Lower leg skin (tissue), 4 donors: ENCODE results near the gene SNX3. TPM values are rescaled to one million over a fixed set of nuclear protein-coding genes. Genes with fewer than 3 reads are reported as not detected.

Experiments
- DNase-seq, 2 donors: peaks; one replicate each; pipeline ENCODE4 v3.0.0-alpha.2; 2019; ENCODE audit warnings: low spot score in 2 of 2
- H3K4me3 ChIP-seq: fragments of 200-600 bp; sonication (generic); 2 replicates; pipeline ENCODE4 v1.5.1; 2017; ENCODE audit warnings: mild to moderate bottlenecking, low read depth; ENCODE audit not compliant: poor library complexity, severe bottlenecking
- POLR2A ChIP-seq, 2 donors: fragments of 450-650 bp; IDR thresholded peaks; one replicate each; pipeline ENCODE4 v1.6.1; 2016 to 2017; ENCODE audit warnings: antibody characterized with exemption in 2 of 2, mild to moderate bottlenecking in 1 of 2, moderate library complexity in 1 of 2
- WGBS, 2 donors: methylation state at CpG; one replicate each; pipeline ENCODE4 v1.1.5; 2018; 5-methylcytosine and 5-hydroxymethylcytosine counted together
- intact Hi-C: fragments of 100-400 bp; cut with DNase I; formaldehyde crosslinking; loops from one replicate; pipeline ENCODE4 v1.15.0; 2023; ENCODE audit warnings: low total_unique reads
- total RNA-seq, 4 donors: library from RNA; depleted of rRNA; stranded (reverse); fragments of >200 nt; gene quantifications; one replicate each; pipeline ENCODE4 v1.1.0, GENCODE V29; 2016
- TF ChIP-seq, protein P1 (sequence below), 3 donors: fragments of 450-650 bp; IDR thresholded peaks; one replicate each; pipeline ENCODE4 v1.5.1; 2016; ENCODE audit warnings: antibody characterized with exemption in 3 of 3, mild to moderate bottlenecking in 3 of 3, moderate library complexity in 2 of 3

SNX3 gene
- total RNA-seq, 4 donors from 2014 or later: 94.6 to 127 (median 100) TPM

- no peak overlapping the region for H3K4me3 ChIP-seq
- TF ChIP-seq POLR2A (IDR thresholded peaks at IDR 0.05): no peak
- 77 to 80% methylated on average over 5 of the region's 5 CpGs for WGBS, 2 donors
- intact Hi-C loops: no loop called here
- DNase-seq: no peak
These were observed 51.1 kb downstream of the SNX3 start for GRCh38 chr6:108209738-108210137.

- TF ChIP-seq, protein P1, sequence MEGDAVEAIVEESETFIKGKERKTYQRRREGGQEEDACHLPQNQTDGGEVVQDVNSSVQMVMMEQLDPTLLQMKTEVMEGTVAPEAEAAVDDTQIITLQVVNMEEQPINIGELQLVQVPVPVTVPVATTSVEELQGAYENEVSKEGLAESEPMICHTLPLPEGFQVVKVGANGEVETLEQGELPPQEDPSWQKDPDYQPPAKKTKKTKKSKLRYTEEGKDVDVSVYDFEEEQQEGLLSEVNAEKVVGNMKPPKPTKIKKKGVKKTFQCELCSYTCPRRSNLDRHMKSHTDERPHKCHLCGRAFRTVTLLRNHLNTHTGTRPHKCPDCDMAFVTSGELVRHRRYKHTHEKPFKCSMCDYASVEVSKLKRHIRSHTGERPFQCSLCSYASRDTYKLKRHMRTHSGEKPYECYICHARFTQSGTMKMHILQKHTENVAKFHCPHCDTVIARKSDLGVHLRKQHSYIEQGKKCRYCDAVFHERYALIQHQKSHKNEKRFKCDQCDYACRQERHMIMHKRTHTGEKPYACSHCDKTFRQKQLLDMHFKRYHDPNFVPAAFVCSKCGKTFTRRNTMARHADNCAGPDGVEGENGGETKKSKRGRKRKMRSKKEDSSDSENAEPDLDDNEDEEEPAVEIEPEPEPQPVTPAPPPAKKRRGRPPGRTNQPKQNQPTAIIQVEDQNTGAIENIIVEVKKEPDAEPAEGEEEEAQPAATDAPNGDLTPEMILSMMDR (IDR thresholded peaks at IDR 0.05): no peak
- no peak for TF ChIP-seq POLR2A (IDR thresholded peaks at IDR 0.05)
- intact Hi-C loops: no loop called here
- WGBS, 2 donors: 92 to 93% methylated on average over 4 of the region's 4 CpGs
These were observed 53.8 kb downstream of the SNX3 start for GRCh38 chr6:108207013-108207412.

DNA sequence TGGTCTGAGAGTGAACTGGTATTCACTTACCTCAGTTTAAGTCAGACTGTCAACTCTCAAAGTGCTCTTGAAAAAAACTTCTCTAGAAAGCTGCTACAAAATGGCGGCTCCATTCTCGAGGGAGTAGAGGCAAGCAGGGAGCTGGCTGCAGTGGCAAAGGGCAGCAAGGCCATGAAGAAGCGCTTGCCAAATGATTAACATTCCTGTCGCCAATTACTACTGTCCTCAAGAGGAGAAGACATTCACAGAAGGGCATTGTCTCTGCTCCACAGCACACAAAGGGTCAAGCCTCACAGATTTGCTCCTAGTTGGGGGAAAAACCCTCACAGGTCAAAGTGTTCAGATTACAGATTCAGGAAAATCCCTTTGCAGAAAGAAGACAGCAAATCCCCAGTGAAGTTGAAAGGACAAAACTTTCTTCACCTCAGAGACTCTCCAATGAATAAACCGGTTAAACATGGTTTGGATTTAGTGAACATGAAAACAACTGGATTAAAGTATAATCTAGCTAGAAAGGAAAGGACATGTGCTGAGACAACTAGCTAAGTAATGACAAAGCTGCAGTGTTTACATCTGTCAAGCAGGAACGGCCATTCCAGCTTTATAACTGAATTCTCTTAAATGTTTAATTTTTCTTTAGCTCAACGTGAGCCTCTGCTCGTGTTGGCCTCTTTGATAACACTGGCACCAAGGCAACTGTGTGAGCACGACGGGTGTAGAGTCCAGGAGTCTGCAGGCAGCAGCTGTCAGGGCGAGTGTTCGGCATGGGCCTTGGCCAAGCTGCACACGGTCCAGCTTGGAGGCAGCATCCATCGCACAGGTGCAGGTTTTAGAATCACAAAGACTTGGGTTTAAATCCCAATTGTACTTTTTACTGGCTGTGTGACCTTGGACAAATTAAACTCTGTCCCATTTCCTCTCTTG is 57.4 kb downstream of the SNX3 start:
- intact Hi-C loops: no loop called here
- TF ChIP-seq, protein P1 (IDR thresholded peaks at IDR 0.05): no peak
- TF ChIP-seq POLR2A (IDR thresholded peaks at IDR 0.05): no peak
- no peak for DNase-seq
- 81 to 82% methylated on average over 14 of the region's 14 CpGs for WGBS, 2 donors
- H3K4me3 ChIP-seq: no peak overlapping the region

More at GRCh38 chr6:108207013-108207412, 53.8 kb downstream of the SNX3 start:
- H3K4me3 ChIP-seq: no peak overlapping the region
- no peak for DNase-seq

- no peak for DNase-seq
- TF ChIP-seq, protein P1 (IDR thresholded peaks at IDR 0.05): no peak
- TF ChIP-seq POLR2A (IDR thresholded peaks at IDR 0.05): no peak
- H3K4me3 ChIP-seq: no peak overlapping the region
- WGBS, 2 donors: 64 to 81% methylated on average over 7 of the region's 7 CpGs
- intact Hi-C loops: no loop called here
These were observed 60.2 kb downstream of the SNX3 start for GRCh38 chr6:108200631-108201030.

GRCh38 chr6:108200186-108200585 is 60.7 kb downstream of the SNX3 start:
- no peak overlapping the region for H3K4me3 ChIP-seq
- intact Hi-C loops: no loop called here
- WGBS, 2 donors: 90 to 94% methylated on average over 8 of the region's 8 CpGs
- no peak for DNase-seq
- no peak for TF ChIP-seq POLR2A (IDR thresholded peaks at IDR 0.05)
- TF ChIP-seq, protein P1 (IDR thresholded peaks at IDR 0.05): no peak

GRCh38 chr6:108198761-108199498 is 61.9 kb downstream of the SNX3 start:
- no peak overlapping the region for H3K4me3 ChIP-seq
- intact Hi-C loops: loop anchor here (10.0 kb wide), 1 partner anchor 1584 kb away; no protein-coding TSS in a partner anchor
- WGBS, 2 donors: 87 to 91% methylated on average over 13 to 18 of the region's 19 CpGs
- TF ChIP-seq, protein P1 (IDR thresholded peaks at IDR 0.05): no peak
- no peak for TF ChIP-seq POLR2A (IDR thresholded peaks at IDR 0.05)
- DNase-seq: no peak
